ENCODE measurements around the gene LY86. TPM values are rescaled to one million over a fixed set of nuclear protein-coding genes. Genes with fewer than 3 reads are reported as not detected.

LY86 gene
- total and polyA plus RNA-seq, 9 of the 15 experiments (the other 6 are each of a cell fraction or from before 2014, with no cell fraction given): 0.08 to 0.20 TPM; not detected in 7

- TF ChIP-seq CAMTA2 (CRISPR knock-in tag; conservative IDR thresholded peaks at IDR 0.05): no peak
- TF ChIP-seq SIRT6 (IDR thresholded peaks at IDR 0.05; ENCODE audit: low read depth, low read length): no peak
- no peak for TF ChIP-seq NONO (IDR thresholded peaks at IDR 0.05; ENCODE audit: low read depth in 2 of 2, low read length in 1 of 2)
- TF ChIP-seq SAFB (IDR thresholded peaks at IDR 0.05; ENCODE audit: borderline replicate concordance, low read depth, low read length): no peak
- peak; percentile 61; the same call in 1 of the 2 replicates for TF ChIP-seq RREB1 (CRISPR knock-in tag; IDR thresholded peaks at IDR 0.05)
- no peak for TF ChIP-seq RAD21 (CRISPR knock-in tag; conservative IDR thresholded peaks at IDR 0.05 in 1 of 2, IDR thresholded peaks at IDR 0.05 in 1 of 2)
- no peak for TF ChIP-seq SIX5 (IDR thresholded peaks at IDR 0.05; ENCODE audit: borderline replicate concordance in 1 of 2, insufficient read depth in 1 of 2, low read depth in 1 of 2, low read length in 2 of 2)
- TF ChIP-seq MCM3 (IDR thresholded peaks at IDR 0.05): no peak
- TF ChIP-seq ZKSCAN3 (CRISPR knock-in tag; IDR thresholded peaks at IDR 0.05): no peak
- no peak for TF ChIP-seq GTF2F1 (IDR thresholded peaks at IDR 0.05; ENCODE audit: low read depth, low read length)
- no peak for TF ChIP-seq NCOR1 (IDR thresholded peaks at IDR 0.05)
- no peak for TF ChIP-seq CEBPG (CRISPR knock-in tag; IDR thresholded peaks at IDR 0.05)
- peak in 1 of 2 experiments; percentile 39; a peak in 1 of 4 replicates for TF ChIP-seq CEBPG (tag; conservative IDR thresholded peaks at IDR 0.05 in 1 of 2, IDR thresholded peaks at IDR 0.05 in 1 of 2)
- TF ChIP-seq ATF3 (IDR thresholded peaks at IDR 0.05): no peak
- TF ChIP-seq ATF3 (CRISPR knock-in tag; conservative IDR thresholded peaks at IDR 0.05): no peak
- TF ChIP-seq GTF2E2 (tag; IDR thresholded peaks at IDR 0.05): peak; percentile 10; the same call in 1 of the 2 replicates
- TF ChIP-seq ZNF589 (CRISPR knock-in tag; IDR thresholded peaks at IDR 0.05; ENCODE audit: low read depth): peak; percentile 94
- no peak for TF ChIP-seq ZNF347 (CRISPR knock-in tag; IDR thresholded peaks at IDR 0.05; ENCODE audit: low read depth)
- TF ChIP-seq DMBX1 (CRISPR knock-in tag; IDR thresholded peaks at IDR 0.05; ENCODE audit: borderline replicate concordance): no peak; the same call in 1 of the 2 replicates
- TF ChIP-seq THAP7 (CRISPR knock-in tag; IDR thresholded peaks at IDR 0.05): no peak
- TF ChIP-seq CCNT2 (IDR thresholded peaks at IDR 0.05; ENCODE audit: borderline replicate concordance, extremely low read depth, insufficient read length, low read depth, low read length): no peak
These were observed 3.4 kb downstream of the LY86 start (continued) for GRCh38 chr6:6591778-6592465.
